Fibroblast of mammary gland (primary cell): Measurements from ENCODE around the gene ACBD6.

Experiments
- DNase-seq: peaks from one replicate; pipeline ENCODE4 v3.0.0-alpha.2; 2010; ENCODE audit warnings: low read depth
- H3K4me3 ChIP-seq: 2 replicates; pipeline ENCODE4 v1.5.1; 2011; ENCODE audit warnings: low read depth, mild to moderate bottlenecking, low read length, moderate library complexity; ENCODE audit not compliant: control insufficient read depth
- CTCF ChIP-seq: conservative IDR thresholded peaks from 2 replicates; pipeline ENCODE4 v1.5.1; 2011; ENCODE audit warnings: low read depth, low read length, inconsistent platforms; ENCODE audit not compliant: control insufficient read depth, insufficient read depth

The ACBD6 gene

GRCh38 chr1:180244840-180245239 is 257.5 kb downstream of the ACBD6 start:
- no peak for TF ChIP-seq CTCF
- no peak for DNase-seq
- no peak overlapping the region for H3K4me3 ChIP-seq

- no peak overlapping the region for H3K4me3 ChIP-seq
- TF ChIP-seq CTCF, result no peak
- DNase-seq, result no peak
Measured at GRCh38 chr1:180243517-180244221, 258.7 kb downstream of the ACBD6 start.

GRCh38 chr1:180241716-180242544 is 260.4 kb downstream of the ACBD6 start:
- H3K4me3 ChIP-seq, result no peak overlapping the region
- peak; percentile 17 for DNase-seq
- no peak for TF ChIP-seq CTCF

- H3K4me3 ChIP-seq, result no peak overlapping the region
- TF ChIP-seq CTCF, result no peak
- no peak for DNase-seq
Measured at GRCh38 chr1:180239145-180240096, 263.0 kb downstream of the ACBD6 start.

GRCh38 chr1:180238675-180239074 is 263.7 kb downstream of the ACBD6 start:
- no peak for TF ChIP-seq CTCF
- H3K4me3 ChIP-seq, result no peak overlapping the region
- DNase-seq, result no peak
